Stimulated activated CD8-positive, alpha-beta memory T cell treated with anti-CD3 and anti-CD28 coated beads, Interleukin-4, amount 100 ng/mL, for 24 hours (primary cell): ENCODE data around the gene COBLL1.
"Not testable (repeated sequence)": the region's sequence is repeated elsewhere in the genome, so short reads cannot be mapped to it uniquely, and the experiment has no call there.

Experiments used
- DNase-seq: peaks from one replicate; pipeline ENCODE4 v3.0.0-alpha.2; 2020; ENCODE audit warnings: low read depth

COBLL1 gene

DNA sequence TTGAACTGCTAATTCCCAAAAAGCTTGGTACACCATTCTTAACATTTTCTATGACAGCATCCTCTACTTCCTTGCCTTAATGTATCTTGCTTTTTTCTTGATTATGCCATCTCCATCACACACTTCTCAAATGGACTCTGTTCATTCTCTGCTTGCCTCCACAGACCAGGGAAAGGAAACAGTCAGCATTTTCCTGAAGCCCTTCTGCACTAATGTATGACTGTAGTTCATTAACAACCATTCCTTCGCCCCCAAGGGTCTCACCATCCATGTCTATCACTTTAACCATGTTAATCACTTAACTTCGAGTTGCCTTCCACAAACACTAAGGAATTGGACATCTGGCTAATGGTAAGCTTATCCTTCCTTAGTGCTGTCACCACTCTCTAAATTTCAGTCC, 54.8 kb downstream of the COBLL1 start:
- no peak for DNase-seq

DNA sequence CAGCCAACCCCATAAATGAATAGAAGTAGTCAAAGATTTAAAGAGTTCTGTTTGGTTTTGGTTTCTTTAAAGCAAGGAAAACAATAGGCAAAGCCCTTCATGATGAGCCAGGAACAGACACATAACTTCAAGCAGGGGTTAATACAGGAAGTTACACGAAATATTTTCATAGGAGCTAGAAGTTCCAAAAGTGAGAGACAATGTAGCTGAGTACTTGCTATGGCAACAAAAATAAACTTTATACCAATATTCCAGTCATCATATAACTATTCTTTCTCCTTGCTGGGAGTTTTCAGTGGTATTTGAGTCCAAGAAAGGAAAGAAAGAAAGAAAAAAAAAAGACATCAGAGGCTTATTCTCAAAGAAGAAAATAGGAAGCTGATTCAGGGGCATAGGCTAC, 56.2 kb downstream of the COBLL1 start:
- no peak for DNase-seq

DNA sequence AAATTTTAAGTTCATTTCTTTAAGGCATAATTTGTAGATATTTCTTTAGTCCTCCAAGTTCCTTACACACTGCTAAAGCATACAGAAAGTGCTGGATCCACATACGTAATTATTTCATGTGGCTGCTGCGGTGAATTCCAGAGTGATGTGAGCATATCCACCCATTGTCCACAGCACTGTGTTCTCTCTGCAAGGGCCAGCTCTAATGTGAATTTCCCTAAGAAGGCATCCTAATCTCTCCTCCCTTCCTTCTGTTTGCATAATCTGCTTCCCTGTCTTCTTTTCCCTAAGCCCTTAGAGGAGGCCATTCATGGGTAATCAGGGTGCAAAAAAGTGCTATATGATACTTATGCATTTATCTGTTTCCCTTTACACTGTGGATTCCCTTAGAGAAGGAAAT, 57.2 kb downstream of the COBLL1 start:
- no peak for DNase-seq

DNA sequence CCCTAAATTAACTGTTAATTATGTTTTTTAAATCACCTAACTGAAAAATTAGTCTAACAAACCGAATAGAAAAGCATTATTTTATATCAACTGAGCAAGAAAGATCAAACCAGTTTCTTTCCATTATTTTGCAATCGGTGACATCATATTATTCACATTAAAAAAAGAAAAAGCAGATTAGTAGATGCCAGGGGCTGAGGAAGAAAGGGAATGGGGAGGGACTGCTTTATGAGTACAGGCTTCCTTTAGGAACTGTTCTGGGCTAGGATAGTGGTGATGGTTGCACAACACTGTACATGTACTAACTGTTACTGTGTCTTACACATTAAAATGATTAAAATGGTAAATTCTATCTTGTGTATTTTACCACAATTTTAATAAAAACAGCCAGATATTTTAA, 59.3 kb downstream of the COBLL1 start:
- DNase-seq = no peak

DNA sequence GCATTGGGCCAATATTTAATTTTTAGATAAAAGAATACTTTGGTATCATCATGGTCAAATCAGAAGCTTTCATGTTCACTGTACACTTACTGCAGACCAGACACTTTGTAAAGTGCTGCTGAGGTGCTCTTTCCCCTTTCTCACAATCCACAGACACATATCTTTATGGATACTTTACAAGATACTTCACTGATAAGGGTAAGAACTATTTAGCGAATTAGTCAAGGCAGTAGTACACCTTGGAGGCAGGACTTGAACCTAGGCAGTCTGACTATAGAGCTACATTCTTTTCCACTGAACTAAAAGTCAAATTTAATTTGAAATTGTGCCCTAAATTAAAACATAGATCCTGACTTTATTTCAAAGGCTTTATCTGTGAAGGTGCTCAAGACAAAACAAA, 60.2 kb downstream of the COBLL1 start:
- DNase-seq = no peak

DNA sequence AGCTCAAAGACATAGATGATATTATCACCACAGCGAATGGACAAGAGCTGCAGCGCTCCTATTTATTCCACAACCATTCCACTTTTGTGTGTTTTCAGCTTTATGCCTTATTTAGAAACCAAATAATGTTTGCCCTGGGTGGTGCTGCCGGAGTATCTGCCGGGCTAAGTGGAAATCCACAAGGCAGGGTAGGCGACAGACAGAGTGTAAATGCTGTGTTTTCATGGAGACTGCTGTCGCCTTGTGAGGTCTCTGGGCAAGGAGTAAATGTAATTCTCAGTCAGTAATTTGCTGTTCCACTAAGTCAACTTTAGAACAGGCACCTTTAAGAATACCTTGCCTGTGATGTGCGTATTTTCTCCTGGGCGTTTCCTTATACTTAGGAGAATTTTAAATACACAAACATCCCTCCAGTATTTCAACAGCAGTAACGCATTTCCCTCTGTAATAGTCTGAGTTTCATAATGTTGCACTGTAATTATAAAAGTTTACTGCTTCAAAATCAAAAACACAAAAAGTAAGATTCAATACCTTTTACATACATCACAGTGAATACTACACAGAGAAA, 60.9 kb downstream of the COBLL1 start:
- DNase-seq = no peak

DNA sequence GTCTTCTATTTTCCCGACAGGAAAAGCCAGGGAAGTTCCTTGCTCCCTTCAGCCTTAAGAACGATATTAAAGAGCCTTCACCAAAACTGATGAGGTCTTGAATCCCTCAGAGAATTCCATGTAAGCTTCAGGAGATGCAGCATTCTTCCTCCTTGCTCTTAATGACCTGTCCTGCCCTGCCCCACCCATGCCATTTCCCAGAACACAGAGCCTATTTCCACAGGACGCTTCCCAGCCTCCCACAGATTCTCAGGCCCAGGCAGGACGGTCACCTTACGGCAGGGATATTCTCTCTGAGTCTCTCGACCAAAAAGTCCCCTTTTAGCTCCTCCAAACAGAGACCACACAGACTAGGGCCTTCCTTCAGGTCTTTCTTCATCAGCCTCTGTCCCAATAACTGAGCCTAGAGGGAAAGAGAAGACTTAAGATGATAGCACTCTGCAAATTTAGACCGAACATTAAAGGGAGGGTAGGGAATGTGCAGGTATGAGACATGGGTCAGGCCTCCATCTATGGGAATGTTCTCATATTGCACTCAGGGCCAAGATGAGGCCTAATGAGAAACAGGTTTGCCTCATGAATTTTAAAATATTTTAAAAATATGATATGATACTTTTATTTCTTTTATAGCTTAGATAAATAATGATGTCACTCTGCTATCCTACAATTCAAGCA, 62.1 kb downstream of the COBLL1 start:
- DNase-seq = no peak

DNA sequence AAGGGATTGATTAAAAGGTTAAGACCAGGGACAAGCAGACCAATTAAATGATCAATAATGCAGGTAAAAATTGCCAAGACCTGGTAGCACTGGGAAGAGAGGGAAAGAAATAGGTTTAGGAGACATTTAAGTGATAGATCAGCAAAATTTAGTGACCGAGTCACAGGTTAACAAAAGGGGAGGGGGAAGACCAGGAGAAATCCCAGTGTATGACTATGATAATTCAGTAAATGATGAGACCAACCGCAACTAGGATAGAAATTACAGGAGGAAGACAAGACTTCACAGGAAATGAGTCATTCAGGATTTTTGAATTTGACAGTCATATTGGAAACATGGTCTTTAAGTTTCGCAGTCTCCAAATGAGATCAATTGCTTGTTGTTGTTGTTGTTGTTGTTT, 62.9 kb downstream of the COBLL1 start:
- DNase-seq = no peak

DNA sequence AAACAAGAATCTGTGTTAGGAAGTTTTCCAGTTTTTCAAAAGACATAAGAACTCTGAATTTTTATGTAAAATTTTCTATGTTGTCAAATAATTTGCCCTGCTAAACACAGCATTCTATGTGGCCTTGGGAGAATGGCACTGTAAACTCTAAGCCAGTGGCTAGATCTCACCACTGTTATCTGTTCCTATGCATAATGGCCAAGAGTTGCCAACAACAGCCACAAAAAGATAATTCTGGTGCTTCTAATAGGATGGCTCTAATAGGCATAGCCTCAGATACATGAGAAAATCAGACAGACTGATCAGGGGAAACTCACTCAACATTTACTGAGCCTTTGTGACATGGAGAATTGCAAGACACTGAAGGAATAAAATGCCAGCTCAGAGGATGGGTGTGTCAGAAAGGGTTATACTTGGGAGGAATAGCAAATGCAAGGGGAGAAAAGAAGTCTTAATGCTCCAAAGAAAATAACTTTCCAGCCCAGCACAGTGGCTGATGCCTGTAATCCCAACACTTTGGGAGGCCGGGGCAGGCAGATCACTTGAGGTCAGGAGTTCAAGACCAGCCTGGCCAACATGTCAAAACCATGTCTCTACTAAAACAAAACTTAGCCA, 63.7 kb downstream of the COBLL1 start:
- DNase-seq = no peak

DNA sequence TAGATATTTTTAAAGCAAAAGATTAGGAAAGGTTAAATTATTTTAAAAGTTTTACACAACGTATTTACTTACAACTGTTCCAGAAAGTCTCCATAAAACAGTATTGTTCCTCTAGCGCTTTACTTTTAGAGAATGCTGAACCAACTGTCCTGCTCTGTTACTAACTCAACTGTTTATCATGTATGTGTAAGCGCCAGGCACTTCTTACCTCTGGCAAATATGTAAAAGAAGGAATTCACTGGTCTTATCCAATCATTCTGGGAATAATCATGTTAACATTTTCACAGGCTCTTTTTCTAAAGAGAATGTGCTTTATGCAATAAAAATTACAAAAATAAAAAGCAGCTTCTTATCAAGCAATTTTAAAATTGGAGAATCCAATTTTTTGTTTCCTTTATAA, 68.0 kb downstream of the COBLL1 start:
- DNase-seq = no peak

DNA sequence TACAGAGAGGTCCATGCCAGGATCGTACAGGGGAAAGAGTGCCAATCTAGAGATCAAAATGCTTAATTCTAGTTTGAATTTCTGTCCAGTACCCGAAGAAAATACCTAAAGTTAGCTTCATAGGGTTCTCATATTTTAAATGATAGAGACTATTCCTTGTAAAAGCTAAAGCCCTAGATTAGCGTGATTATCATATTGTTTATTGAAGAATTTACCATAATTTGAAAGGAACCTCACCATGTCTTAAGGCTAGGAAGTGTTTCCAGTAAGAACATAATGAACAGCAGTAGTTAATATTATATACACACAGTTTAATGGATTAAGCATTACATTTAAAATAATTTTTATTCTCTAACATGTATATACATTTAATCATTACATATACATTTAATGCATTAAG, 68.5 kb downstream of the COBLL1 start:
- DNase-seq = no peak

DNA sequence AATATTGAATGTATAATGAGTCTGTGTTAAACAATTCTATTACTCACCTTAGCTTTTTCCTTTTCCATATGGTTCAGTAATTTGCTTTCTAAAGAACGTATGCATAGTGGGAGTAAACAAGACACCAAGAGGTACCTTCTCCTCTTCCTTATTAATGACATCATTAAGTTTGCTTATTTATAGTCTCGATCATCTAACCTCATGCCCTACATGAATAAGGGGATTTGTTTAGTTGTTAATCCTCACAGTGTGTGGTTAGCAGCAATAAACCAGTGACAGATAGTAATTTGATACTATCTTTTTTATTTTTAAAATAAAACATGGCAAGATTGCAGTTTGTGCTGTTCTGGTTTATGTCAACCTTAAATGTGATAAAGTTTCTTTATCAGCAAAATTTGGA, 69.7 kb downstream of the COBLL1 start:
- DNase-seq = no peak

DNA sequence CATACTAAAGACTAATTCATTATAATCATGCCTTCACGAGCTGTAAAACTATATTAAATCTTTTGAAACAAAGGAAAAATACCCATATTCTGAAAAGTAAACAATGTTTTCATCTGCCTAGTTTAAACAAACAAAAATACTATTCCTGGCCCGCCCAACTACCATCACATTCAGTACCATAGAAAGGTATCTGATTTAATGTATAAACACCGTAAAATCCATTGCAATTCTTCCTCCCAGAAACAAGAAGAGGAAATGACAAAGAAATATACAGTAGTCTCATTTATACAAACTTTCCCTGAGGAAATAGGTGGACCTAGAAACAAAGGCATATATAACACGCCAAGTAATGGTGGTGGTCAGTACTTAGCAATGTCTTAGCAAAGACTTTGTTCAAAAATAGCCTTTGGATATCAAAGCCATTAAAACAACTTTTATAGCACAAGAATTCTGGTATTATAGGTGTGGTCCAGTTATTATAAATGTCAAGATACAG, 71.2 kb downstream of the COBLL1 start:
- no peak for DNase-seq

DNA sequence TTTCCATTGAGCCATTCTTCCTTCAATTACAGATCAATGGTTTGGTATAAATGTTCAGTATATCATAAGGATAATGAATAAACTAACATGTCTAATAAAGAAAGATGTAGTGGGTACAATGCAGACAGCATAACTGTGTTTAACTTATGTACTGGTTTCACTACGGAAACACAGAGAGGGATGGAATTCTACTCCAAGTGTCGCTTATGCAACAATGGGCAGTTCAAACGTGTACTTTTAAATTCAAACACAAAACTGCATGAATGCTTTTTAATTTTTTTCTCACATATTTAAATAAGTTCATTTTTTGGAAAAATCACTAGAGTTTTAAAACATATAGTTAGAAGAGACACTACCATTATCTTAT, 74.7 kb downstream of the COBLL1 start:
- DNase-seq = no peak

DNA sequence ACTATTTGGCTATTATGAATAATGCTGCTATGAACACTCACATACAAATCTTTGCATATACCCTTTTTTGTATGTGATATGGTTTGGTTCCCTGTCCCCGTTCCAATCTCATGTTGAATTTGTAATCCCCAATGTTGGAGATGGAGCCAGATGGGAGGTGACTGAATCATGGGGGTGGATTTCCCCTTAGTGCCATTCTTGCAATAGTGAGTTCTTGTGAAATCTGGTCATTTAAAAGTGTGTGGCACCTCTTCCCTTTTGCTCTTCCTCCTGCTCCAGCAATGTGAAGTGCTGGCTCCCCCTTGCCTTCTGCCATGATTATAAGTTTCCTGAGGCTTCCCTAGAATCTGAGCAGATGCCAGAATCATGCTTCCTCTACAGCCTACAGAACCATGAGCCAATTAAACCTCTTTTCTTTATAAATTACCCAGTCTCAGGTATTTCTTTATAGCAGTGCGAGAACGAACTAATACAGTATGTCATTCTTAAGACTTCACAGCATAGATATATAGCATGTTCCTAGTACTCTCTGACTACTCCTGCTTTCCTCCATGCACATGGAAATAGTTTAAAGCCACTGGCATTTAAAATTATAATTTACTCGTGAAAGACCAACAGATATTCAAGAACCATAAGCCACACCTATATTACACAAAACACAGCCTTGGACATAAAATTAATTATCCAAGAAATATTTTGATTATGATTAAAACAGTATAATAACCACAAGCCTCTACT, 75.2 kb downstream of the COBLL1 start:
- no peak for DNase-seq

DNA sequence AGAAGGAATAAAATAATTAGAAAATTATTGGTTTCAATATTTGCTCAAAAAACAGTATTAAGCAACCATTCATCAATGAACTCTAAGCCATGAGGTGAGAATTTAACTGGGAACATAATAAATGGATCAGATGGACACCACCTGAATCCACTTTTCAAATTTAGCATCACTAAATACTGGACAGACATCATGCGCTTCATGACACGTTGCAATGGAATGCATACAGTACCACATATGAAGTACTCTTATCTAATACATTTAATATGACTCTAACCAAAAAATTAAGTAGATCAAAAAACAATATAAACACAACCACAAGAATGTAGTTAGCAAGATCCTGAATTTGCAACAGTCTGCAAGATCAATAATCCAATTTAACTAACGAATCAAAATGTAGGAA, 76.6 kb downstream of the COBLL1 start:
- DNase-seq = no peak

DNA sequence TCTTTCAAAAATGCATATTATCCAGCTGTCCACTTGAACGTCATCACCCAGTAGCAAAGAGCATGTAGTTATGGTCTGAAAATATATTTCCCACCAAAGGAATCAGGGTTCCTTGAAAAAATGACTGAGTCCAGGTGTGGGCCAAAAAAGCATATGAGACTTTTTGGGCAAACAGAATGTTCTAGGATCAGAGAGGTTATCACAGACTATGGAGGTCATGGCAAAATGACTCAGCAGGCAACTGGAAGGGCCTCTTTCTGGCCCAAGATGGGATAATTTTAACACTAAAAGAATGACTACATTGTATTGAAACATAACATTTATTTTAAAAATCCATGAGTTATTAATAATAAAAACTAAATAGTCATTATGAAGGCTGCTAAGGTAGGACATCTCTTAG, 77.1 kb downstream of the COBLL1 start:
- DNase-seq = no peak

DNA sequence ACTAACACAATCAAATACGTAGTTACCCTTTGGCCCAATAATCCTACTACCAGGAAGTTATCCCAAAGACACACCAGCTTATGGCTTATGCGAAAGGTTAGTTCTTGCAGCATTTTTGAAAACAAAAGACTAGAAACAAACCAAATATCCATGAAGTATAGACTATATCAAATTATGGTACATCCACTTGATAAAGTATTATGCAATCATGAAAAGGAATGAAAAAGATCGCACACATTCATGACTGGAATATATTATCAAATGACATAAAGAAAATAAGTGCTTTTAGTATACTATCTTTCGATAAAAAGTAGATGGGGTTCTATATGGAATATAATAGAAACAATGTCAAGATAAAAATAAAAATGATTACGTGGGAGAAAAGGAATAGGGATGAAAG, 78.2 kb downstream of the COBLL1 start:
- no peak for DNase-seq

DNA sequence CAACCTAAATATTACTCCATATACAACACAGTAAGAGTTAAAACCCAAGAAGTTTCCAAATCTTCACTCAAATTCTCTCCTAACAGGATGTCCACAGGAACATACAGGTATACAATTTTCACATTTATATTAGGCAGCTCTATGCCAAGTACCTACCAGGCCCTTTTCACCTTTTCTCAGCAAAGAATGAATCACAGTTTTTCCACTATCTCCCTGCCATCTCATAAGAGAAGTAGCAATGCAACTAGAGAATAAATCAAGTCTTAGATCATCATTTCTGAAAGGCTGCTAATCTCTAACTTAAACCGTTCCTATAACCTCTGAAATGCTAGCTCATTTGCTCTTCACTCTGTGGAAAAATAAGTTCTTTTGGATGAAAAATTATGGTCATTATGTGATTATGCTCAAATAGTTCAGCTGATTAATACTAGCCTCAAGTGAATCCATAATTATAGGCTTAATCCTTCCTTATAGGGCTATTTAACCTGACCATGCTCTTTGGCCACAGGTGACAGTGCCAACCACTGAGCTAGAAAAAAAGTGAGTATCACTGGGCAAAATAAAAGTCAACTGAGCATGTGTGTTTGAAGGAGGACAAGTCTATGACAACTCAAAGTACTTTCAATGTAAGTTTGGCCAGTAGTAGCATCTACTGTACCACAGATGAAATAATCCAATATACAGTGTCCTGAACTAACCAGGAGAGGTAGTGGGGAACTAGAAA, 79.7 kb downstream of the COBLL1 start:
- DNase-seq = no peak

DNA sequence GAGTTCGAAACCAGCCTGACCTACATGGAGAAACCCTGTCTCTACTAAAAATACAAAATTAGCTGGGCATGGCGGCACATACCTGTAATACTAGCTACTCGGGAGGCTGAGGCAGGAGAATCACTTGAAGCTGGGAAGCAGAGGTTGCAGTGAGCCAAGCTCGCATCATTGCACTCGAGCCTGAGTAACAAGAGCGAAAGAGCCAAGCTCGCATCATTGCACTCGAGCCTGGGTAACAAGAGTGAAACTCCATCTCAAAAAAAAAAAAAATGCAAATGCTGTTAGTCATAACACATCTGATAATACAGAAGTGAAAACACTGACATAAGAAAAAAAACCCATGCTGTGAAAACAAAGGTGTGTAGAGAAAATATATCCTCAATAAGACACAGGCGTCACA, 80.4 kb downstream of the COBLL1 start:
- not testable (repeated sequence) for DNase-seq

DNA sequence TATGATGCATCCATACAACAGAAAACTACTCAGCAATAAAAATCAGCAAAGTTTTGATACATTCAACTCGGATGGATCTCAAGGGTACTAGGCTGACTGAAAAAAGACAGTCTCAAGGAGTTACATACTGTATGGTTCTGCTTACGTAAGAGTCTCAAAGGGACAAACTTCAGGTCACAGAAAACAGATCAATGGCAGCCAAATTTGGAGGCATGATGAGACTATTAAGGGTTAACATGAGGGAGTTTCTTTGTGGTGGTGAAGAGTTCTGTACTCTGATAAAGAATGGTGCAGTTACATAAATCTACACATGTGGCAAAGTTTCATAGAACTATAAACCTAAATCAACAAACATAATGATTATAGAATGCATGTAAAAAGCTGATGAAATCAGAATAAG, 81.4 kb downstream of the COBLL1 start:
- DNase-seq = no peak

DNA sequence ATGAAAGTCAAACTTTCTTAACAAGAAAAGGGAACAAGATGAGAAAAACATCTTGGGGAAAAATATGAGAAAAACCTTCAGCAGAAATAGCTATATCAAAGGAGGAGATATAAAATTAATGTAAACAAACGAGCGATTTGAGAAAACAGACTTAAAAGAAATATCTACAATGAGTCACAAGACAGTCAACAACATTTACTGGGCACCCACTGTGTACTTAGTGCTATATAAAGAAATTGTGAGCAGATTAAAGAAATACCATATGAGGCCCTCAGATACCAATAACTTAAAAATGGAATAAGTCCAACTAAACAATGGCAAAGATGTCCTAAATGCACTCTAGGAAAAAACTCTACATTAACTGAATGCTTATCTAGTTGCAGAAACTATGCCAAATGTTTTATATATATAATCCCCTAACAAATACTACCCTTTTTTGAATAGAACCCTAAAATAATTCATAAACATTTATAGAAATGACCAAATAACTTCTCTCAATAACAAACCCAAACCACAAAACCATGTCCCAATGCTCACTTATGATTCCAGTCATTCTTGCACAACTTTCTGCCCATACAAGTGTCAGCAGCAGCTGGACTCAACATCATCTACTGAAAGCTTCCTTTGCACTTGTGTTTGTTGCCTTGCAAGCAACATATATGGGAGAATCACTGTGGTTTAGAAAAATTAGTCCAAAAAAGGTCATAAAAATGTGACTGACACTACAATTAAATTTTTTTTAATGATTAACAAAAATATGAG, 83.5 kb downstream of the COBLL1 start:
- DNase-seq = no peak
